Measurements from ENCODE around the gene SPIN2B.

Gene SPIN2B

DNA sequence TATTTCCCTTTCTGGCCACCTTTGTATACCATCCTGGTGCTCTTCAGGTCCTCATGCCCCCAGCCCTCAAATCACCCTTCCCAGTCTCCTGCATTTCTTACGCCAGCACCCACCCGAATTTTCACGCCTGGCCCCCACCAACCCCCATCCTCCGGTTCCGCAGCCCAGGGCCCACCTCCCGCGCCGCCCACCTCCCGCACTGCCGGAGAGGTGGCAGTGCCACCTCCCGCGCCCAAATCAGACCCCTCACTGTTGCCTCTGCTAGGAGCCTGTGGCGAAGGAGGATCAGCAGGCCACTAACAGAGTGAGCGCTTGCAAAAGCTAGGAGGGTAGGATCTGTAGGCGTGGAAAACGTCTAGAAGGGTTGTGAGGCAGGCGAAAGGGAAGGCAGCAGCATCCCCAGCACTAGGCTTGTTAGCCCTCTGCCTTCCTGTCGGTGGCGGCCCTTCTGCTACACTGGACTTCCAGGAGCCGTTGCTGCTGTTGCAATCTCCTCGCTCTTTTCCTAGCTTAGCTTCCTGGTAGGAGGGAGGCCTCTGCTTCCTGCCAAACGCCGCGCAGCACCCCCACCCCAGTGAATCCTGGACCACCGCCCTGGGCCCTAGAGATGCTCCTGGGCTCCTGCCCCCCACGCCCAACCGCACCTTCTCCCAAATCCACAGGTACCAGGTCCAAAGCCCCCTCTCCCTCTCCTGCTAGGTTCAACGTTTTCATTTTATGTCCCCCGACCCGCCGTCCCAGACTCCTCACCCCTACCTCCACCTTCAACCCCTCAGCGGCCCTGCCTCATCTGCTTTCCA lies 51.0 kb downstream of the SPIN2B start:
- no peak for DNase-seq (ENCODE audit: low read depth)
